Stimulated activated CD4-positive, alpha-beta T cell treated with anti-CD3 and anti-CD28 coated beads, Interleukin-15, amount 100 ng/mL, for 48 hours (primary cell): Measurements from ENCODE around the gene AZIN2.
"Not testable (repeated sequence)": the region's sequence is repeated elsewhere in the genome, so short reads cannot be mapped to it uniquely, and the experiment has no call there.

Source experiments
- DNase-seq, 2 donors: peaks; one replicate each; pipeline ENCODE4 v3.0.0-alpha.2; 2020; ENCODE audit warnings: low read depth in 2 of 2

The AZIN2 gene

DNA sequence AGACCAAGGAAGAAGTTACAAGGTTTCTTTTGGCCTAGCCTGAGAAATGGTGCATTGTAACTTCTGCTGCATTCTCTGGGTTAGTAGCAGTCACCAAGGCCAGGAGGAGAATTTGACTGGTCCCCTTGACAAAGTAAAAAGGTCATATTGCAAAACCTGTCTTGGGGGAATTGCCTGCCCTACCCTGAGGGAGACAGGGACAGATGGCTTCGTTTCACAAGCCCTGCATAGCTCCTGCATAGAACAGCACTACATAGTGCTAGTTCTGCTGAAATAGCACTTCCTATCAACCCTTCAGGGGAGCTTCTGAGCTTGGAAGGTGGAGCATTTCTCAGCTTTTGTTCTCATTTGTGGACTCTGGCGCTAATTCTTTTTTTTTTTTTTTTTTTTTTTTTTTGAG lies 23.9 kb upstream of the AZIN2 start:
- DNase-seq, result no peak

DNA sequence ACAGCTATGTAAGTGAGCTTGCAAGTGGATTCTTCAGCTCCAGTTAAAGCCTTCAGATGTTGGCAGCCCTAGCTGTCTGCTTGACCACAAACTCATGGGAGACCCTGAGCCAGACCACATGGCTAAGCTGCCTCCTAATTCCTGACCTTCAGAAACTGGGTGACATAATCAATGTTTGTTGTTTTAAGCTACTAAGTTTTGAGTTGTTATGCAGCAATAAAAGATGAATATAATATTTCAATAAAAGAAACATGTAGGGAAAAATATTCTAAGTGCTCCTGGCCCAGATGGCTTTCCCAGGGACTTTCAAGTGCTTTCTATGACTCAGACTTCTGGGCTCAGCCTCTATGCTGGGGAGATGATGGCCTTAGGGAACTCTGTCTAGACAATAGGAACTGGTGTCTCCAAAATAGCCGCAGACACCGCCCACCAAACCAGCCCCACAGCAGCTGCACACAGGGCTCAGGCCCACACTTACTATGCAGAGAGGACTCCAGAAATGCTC lies 20.3 kb upstream of the AZIN2 start:
- no peak for DNase-seq

- DNase-seq, result no peak
Measured at GRCh38 chr1:33061834-33062233, 19.1 kb upstream of the AZIN2 start.

- DNase-seq, result not testable (repeated sequence)
Measured at GRCh38 chr1:33064284-33064683, 16.7 kb upstream of the AZIN2 start.

DNA sequence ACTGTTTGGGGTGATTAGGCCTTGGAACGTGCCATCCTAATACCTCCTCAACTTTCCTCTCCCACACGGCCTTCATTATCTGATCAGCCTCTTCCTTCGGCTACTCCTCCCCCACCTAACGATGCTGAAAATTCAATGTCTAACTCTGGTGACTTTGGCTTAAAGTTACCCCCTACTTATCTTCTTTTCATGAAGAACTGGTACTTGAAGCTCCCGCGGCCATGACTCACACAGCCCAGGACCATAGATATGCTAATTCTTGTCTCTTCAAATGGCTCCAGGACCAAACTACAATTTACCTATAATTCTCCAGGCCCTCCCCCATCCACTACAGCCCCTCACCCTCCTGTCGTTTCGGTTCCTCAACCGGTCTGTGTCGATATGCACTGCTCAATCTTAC lies 15.7 kb upstream of the AZIN2 start:
- DNase-seq, result no peak

DNA sequence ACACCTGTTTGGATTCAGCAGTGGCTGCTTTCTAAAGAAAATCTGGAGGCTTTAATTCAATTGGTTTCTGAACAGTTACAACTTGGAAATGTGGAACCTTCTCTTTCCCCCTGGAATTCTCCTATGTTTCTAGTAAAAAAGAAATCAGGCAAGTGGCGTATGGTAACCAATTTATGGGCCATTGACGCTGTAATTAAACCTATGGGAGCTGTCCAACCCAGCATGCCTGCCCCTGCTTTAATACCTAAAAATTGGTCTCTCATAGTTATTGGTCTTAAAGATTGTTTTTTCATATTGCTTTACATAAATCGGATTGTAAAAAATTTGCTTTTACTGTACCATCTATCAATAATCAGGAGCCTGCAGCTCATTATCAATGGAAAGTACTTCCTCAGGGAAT lies 14.5 kb upstream of the AZIN2 start:
- DNase-seq, result not testable (repeated sequence)

DNA sequence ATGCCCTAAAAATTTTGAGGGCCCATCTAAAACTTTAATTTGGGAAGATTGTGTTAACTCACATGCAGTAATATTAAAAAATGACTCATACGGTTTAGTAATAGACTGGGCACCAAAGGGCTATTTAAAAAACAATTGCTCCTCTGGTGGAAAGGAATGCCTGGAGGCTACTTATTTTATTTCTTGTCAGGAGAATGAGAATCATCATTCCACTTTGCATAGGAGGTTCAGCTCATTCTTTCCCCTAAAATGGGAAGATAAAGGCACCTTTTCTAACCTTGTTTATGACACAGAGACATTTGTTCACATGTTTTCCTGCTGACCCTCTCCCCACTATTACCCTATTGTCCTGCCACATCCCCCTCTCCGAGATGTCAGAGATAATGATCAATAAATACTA lies 12.8 kb upstream of the AZIN2 start:
- DNase-seq, result not testable (repeated sequence)

DNA sequence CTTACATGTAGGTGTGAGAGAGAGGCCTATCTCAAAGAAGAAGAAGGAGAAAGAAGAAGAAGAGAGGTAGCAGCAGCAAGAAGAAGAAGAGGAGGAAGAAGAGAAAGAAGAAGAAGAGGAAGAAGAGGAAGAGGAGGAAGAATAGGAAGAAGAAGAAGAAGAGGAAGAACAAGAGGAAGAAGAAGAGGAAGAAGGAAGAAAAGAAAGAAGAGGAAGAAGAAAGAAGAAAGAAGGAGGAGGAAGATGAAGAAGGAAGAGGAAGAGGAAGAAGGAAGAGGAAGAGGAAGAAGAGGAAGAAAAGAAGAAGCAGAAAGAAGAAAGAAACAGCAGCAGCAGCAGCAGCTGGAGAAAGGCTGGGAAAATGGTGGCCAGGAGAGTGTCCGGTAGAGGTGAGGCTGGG lies 10.3 kb upstream of the AZIN2 start:
- no peak for DNase-seq

DNA sequence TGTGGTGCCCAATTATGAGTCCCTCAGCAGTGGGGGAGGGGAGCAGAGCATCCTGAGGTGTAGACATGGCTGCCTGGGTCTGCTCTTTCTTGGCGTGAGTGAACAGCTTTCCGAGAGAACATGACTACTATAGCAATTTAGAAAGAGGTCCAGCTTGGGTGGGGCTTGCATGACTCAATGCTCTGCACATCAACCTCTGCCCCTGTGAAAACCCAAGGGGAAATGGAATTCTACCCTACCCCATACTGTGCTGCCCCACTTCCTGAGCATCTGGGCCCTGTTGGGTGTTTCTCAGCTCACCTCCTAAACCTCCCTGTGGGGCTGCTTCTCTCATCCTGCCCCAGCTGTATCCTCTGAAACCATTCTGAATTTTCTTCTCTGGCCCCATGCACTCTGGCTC lies 8.2 kb upstream of the AZIN2 start:
- DNase-seq, result no peak

- no peak for DNase-seq
Measured at GRCh38 chr1:33074193-33074945, 6.6 kb upstream of the AZIN2 start.

- DNase-seq, result no peak
Measured at GRCh38 chr1:33078030-33078591, 2.8 kb upstream of the AZIN2 start.

DNA sequence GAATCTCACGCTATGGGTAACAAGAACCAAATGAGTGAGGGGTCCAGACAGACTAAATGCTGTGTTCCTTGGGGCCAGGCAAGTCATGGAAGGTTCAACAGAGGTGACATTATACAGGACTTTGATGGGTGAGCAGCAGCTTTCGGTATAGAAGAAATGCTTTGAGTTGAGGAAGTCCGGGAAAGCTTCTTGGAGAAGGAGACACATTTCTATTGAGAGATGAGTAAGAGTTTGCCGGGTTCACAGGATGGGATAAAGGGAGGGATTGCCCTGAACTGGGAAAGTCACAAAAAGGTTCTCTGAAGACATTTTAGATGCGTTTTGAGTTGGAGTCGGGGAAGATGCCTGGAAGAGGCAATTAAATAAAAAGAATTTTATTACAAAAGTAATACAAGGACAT lies 580 bp upstream of the AZIN2 start:
- DNase-seq, result no peak

DNA sequence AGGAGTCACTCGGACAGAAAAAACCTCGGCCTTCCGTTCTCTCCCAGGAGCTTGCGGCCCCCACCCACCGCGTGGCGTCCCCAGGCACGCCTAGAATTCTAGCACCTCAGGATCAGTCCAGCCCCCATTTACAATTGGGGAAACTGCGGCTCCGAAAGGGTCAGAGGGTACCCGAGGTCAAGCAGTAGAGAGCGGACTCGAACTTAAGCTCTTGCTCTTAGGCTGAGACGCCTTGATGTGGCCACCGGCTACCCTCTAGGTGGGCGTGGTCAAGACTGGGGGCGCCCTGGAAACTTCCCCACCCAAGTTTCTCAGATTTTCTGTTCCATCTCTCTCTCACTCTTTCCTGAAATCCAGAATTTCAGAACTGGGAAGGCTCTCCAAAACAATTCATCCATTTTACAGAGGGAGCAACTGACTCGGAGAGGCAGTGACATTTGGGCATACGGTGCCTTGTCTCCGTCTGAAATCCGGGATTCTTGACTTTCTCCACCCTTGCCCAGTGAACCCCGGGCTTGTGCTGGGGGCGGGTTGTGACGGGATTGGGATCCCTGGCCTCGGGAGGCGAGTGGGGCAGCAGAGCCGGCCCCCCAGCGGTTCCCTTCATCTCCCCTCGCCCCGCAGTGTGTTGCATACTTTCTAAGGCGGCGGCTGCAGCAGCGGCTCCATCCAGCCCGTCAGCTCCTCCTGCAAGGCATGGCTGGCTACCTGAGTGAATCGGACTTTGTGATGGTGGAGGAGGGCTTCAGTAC lies 777 bp downstream of the AZIN2 start:
- no peak for DNase-seq

- DNase-seq, result no peak
Measured at GRCh38 chr1:33082575-33083108, 1.7 kb downstream of the AZIN2 start.

- DNase-seq, result no peak
Measured at GRCh38 chr1:33085332-33085731, 4.4 kb downstream of the AZIN2 start.

GRCh38 chr1:33086384-33086850 lies 5.5 kb downstream of the AZIN2 start:
- DNase-seq, result peak in 1 of 2 donors; percentile 25

DNA sequence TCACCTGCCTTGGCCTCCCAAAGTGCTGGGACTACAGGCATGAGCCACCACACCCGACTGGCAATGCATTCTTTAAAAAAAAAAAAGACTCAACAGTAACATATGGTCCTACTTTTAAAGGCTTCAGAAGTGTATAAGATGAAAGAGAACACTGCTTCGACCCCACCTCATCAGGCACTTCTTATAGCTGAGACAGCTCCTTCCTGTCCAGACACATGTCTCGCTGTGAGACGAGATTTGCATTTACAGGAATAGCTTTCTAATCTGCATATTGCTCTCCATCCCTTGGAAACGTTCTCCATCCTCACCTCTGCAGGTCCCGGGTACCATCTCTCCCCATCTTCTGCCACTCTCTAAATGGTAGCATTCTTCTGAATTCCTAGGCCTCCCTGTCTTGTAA lies 6.7 kb downstream of the AZIN2 start:
- DNase-seq, result no peak

DNA sequence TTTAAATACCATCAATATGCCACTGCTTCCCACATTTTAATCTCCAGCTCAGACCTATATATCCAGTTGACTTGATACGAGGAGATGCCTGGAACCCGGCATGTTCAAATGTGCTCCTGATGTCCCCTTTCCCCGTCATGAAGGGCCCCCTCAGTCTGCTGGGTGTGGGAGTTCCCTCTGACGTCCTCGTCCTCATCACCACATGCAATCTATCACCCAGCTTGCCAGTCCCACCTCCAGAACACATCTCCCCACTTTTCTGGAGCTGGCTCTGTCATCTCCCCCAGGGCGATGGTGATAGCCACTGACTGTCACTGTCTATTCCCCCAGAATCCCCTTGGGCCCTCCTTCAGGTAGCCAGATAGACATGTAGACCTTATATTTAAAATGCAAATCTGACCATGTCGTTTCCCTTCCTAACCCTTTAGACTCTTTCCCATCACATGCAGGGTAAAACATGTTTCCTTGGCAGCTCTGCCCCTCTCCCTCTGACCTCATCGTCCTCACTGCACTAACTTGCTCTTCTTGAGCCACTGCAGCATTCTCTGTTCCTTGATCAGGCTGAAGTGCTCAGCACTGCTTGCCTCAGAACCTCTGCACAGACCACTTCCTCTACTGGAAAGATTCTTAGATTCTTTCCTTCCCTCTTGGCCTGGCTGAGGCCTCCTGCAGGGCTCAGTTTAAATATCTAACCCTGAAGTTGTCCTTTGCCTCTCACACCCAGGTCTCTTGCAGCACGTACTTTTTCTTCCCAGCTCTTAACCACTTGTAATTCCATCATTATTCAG lies 7.4 kb downstream of the AZIN2 start:
- DNase-seq, result no peak

DNA sequence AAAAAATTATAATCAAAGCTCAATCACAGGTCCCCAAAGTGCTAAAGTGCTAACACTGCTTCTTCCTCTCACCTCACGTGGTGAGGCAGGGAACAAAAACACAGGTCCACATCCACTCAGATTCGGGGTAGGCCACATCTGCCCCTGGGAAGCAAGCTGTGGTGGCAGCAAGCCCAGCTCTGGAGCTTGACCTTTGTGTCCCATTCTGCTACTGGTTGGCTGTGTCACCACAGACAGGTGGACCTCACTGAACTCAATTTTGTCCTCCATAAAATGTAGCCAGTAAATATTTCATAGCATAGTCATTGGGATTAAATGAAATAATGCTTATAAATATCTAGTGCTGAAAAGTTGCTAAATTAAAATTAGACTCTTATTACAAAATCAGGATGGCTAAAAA lies 8.5 kb downstream of the AZIN2 start:
- no peak for DNase-seq

DNA sequence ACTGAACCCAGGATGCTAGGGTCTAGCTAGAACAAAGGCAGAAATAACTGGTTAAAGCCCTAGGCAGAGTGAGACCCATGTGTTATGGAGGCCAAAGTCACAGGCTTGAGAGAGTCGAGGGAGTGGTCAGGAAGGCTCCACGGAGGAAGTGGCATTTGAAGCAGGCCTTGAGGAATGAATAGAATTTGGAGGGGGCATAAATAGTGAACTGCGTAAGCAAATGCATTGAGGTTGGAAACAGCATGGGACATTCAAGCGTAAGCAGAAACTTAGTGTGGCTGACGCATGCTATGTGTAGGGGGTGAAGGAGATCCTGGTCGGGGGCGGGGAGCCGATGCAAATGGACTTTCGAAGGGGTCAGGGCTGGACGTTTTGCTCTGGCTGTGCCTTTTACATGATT lies 11.5 kb downstream of the AZIN2 start:
- DNase-seq, result no peak

GRCh38 chr1:33093004-33093403 lies 12.1 kb downstream of the AZIN2 start:
- DNase-seq, result no peak

DNA sequence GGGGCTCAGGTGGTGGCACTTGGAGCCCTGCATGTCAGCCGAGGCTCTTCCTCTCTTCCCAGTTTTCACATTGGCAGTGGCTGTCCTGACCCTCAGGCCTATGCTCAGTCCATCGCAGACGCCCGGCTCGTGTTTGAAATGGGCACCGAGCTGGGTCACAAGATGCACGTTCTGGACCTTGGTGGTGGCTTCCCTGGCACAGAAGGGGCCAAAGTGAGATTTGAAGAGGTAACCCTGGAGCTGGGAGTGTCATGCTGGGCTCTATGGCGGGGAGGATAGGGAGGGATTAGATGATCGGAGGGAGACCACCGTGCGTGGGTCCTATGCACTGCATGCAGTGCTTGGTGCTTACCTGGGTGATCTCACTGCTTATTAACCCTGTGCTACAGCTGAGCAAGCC lies 13.5 kb downstream of the AZIN2 start:
- DNase-seq, result no peak
